ENCODE results near the gene PIGH. TPM values are rescaled to one million over a fixed set of nuclear protein-coding genes. Genes with fewer than 3 reads are reported as not detected.

PIGH gene
- total and polyA plus RNA-seq, 2 of the 13 experiments (the other 11 are each of a cell fraction or from before 2014, with no cell fraction given), result 30.0 to 43.5 TPM

DNA sequence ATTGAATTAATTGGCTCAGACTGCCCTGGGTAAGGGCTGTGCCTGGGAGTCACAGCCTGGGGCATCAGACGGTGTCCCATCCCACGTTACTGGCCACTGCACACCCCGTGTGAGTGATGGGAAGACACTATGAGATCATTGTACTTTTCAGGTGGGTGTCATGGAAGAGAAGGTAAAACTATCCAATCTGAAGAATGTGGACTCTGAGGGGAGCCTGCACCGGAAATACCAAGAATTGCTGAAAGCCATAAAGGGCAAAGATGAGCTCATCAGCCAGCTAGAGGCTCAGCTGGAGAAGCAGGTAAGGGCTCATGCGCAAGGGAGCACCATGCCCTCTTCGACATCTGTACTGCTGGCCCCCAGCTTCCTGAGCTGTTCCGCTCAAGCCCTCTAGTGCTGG is 43.0 kb downstream of the PIGH start:
- ChIA-PET POLR2A (interaction anchor here (1.1 to 1.3 kb wide), 3 partner anchors 14 to 26 kb away, joined by 3 to 6 read pairs (median 4); partner anchors contain the start of gene PLEKHH1), CTCF (ENCODE audit: low intra/inter-chr PET ratio, low total read pairs) (no interaction called here)
- Histone ChIP-seq H4K20me1 (ENCODE audit: insufficient read depth, low read length) (no peaks in the 10 kb centered on the region), H2AFZ (ENCODE audit: low read length) (no peak overlapping the region), H3K4me3 (replicated peaks in 1 of 3; ENCODE audit: insufficient read depth in 1 of 3, low read depth in 2 of 3, low read length in 3 of 3) (no peak overlapping the region), H3K79me2 (ENCODE audit: insufficient read depth, low read length) (no peaks in the 10 kb centered on the region), H3K27ac (ENCODE audit: extremely low read length, insufficient read depth, low read length) (no peak overlapping the region), H3K4me1 (ENCODE audit: insufficient read depth, low read length) (peaks cover 13% of the 10 kb centered on the region), H3K4me2 (ENCODE audit: low read depth, low read length) (no peak overlapping the region), H3K36me3 (replicated peaks in 1 of 2; ENCODE audit: control insufficient read depth in 1 of 2, insufficient read depth in 2 of 2, low read length in 2 of 2) (peaks cover 0 to 11% of the 10 kb centered on the region in 2 experiments; a peak in 2 of 5 replicates), H3K27me3 (ENCODE audit: control insufficient read depth in 1 of 2, insufficient read depth in 2 of 2, low read length in 2 of 2) (no peaks in the 10 kb centered on the region), H3K9ac (ENCODE audit: insufficient read depth, low read depth, low read length) (no peak overlapping the region), H3K9me3 (ENCODE audit: low read length) (no peaks in the 10 kb centered on the region)
- WGBS (ENCODE audit: low lambda C conversion rate), result 65% methylated on average over 6 of the region's 7 CpGs
- DNase-seq (ENCODE audit: low spot score) (peak; percentile 67), ATAC-seq (peak; percentile 69), FAIRE-seq (no peak)
- in situ Hi-C loops (cut with HindIII; ENCODE audit: extremely low pct_ligation_motif_present, low pct_unique_long_range_greater_than_20kb) (no loop called here), intact Hi-C loops (cut with micrococcal nuclease; ENCODE audit: unreplicated experiment) (no loop called here)
- no TSS peak for BruUV-seq (replicated peaks)
- no peak for TF ChIP-seq ZNF572 (CRISPR knock-in tag; IDR thresholded peaks at IDR 0.05)
- TF ChIP-seq, protein P1, sequence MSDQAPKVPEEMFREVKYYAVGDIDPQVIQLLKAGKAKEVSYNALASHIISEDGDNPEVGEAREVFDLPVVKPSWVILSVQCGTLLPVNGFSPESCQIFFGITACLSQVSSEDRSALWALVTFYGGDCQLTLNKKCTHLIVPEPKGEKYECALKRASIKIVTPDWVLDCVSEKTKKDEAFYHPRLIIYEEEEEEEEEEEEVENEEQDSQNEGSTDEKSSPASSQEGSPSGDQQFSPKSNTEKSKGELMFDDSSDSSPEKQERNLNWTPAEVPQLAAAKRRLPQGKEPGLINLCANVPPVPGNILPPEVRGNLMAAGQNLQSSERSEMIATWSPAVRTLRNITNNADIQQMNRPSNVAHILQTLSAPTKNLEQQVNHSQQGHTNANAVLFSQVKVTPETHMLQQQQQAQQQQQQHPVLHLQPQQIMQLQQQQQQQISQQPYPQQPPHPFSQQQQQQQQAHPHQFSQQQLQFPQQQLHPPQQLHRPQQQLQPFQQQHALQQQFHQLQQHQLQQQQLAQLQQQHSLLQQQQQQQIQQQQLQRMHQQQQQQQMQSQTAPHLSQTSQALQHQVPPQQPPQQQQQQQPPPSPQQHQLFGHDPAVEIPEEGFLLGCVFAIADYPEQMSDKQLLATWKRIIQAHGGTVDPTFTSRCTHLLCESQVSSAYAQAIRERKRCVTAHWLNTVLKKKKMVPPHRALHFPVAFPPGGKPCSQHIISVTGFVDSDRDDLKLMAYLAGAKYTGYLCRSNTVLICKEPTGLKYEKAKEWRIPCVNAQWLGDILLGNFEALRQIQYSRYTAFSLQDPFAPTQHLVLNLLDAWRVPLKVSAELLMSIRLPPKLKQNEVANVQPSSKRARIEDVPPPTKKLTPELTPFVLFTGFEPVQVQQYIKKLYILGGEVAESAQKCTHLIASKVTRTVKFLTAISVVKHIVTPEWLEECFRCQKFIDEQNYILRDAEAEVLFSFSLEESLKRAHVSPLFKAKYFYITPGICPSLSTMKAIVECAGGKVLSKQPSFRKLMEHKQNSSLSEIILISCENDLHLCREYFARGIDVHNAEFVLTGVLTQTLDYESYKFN (CRISPR knock-in tag; conservative IDR thresholded peaks at IDR 0.05), result 0 out of 2 replicates have a peak, but pooled peaks have one; percentile 28
- peak; percentile 72; the same call in 1 of the 2 replicates for TF ChIP-seq ZNF263 (CRISPR knock-in tag; IDR thresholded peaks at IDR 0.05)
- TF ChIP-seq, protein P2, sequence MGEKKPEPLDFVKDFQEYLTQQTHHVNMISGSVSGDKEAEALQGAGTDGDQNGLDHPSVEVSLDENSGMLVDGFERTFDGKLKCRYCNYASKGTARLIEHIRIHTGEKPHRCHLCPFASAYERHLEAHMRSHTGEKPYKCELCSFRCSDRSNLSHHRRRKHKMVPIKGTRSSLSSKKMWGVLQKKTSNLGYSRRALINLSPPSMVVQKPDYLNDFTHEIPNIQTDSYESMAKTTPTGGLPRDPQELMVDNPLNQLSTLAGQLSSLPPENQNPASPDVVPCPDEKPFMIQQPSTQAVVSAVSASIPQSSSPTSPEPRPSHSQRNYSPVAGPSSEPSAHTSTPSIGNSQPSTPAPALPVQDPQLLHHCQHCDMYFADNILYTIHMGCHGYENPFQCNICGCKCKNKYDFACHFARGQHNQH (CRISPR knock-in tag; IDR thresholded peaks at IDR 0.05), result no peak
- TF ChIP-seq ZBTB21 (CRISPR knock-in tag; IDR thresholded peaks at IDR 0.05), result peak; percentile 34; the same call in 1 of the 2 replicates
- TF ChIP-seq FOSL2 (CRISPR knock-in tag; IDR thresholded peaks at IDR 0.05), result 0 out of 2 replicates have a peak, but pooled peaks have one; percentile 40
- no peak for TF ChIP-seq ZNF775 (CRISPR knock-in tag; IDR thresholded peaks at IDR 0.05; ENCODE audit: borderline replicate concordance)
- no peak for TF ChIP-seq KAT7 (CRISPR knock-in tag; IDR thresholded peaks at IDR 0.05; ENCODE audit: borderline replicate concordance)
- TF ChIP-seq, protein P3, sequence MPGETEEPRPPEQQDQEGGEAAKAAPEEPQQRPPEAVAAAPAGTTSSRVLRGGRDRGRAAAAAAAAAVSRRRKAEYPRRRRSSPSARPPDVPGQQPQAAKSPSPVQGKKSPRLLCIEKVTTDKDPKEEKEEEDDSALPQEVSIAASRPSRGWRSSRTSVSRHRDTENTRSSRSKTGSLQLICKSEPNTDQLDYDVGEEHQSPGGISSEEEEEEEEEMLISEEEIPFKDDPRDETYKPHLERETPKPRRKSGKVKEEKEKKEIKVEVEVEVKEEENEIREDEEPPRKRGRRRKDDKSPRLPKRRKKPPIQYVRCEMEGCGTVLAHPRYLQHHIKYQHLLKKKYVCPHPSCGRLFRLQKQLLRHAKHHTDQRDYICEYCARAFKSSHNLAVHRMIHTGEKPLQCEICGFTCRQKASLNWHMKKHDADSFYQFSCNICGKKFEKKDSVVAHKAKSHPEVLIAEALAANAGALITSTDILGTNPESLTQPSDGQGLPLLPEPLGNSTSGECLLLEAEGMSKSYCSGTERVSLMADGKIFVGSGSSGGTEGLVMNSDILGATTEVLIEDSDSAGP (CRISPR knock-in tag; IDR thresholded peaks at IDR 0.05; ENCODE audit: borderline replicate concordance), result no peak
- peak; percentile 45; the same call in 1 of the 2 replicates for TF ChIP-seq ZBTB38 (CRISPR knock-in tag; IDR thresholded peaks at IDR 0.05)
- TF ChIP-seq RNF2 (conservative IDR thresholded peaks at IDR 0.05; ENCODE audit: low read depth), result no peak
- no peak for TF ChIP-seq MAFG (CRISPR knock-in tag; IDR thresholded peaks at IDR 0.05)
- no peak for TF ChIP-seq ZNF383 (CRISPR knock-in tag; IDR thresholded peaks at IDR 0.05; ENCODE audit: borderline replicate concordance)
- no peak for TF ChIP-seq JARID2 (CRISPR knock-in tag; IDR thresholded peaks at IDR 0.05; ENCODE audit: insufficient replicate concordance)
- TF ChIP-seq, protein P4, sequence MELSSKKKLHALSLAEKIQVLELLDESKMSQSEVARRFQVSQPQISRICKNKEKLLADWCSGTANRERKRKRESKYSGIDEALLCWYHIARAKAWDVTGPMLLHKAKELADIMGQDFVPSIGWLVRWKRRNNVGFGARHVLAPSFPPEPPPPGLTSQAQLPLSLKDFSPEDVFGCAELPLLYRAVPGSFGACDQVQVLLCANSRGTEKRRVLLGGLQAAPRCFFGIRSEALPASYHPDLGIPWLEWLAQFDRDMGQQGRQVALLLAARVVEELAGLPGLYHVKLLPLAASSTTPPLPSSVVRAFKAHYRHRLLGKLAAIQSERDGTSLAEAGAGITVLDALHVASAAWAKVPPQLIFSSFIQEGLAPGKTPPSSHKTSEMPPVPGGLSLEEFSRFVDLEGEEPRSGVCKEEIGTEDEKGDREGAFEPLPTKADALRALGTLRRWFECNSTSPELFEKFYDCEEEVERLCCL (CRISPR knock-in tag; IDR thresholded peaks at IDR 0.05; ENCODE audit: borderline replicate concordance), result no peak
- no peak for TF ChIP-seq HES4 (CRISPR knock-in tag; IDR thresholded peaks at IDR 0.05; ENCODE audit: borderline replicate concordance)
- TF ChIP-seq GATAD2A (CRISPR knock-in tag; IDR thresholded peaks at IDR 0.05), result no peak
- no peak for TF ChIP-seq HOXD1 (CRISPR knock-in tag; IDR thresholded peaks at IDR 0.05)
- no peak for TF ChIP-seq HNF4A (CRISPR knock-in tag; IDR thresholded peaks at IDR 0.05)

Data from HepG2 (cell line).